ENCODE data around the gene LYSET.
"Not testable (repeated sequence)": the region's sequence is repeated elsewhere in the genome, so short reads cannot be mapped to it uniquely, and the experiment has no call there.

The LYSET gene

GRCh38 chr14:93230539-93230938 is 45.4 kb downstream of the LYSET start:
- DNase-seq = no peak

DNA sequence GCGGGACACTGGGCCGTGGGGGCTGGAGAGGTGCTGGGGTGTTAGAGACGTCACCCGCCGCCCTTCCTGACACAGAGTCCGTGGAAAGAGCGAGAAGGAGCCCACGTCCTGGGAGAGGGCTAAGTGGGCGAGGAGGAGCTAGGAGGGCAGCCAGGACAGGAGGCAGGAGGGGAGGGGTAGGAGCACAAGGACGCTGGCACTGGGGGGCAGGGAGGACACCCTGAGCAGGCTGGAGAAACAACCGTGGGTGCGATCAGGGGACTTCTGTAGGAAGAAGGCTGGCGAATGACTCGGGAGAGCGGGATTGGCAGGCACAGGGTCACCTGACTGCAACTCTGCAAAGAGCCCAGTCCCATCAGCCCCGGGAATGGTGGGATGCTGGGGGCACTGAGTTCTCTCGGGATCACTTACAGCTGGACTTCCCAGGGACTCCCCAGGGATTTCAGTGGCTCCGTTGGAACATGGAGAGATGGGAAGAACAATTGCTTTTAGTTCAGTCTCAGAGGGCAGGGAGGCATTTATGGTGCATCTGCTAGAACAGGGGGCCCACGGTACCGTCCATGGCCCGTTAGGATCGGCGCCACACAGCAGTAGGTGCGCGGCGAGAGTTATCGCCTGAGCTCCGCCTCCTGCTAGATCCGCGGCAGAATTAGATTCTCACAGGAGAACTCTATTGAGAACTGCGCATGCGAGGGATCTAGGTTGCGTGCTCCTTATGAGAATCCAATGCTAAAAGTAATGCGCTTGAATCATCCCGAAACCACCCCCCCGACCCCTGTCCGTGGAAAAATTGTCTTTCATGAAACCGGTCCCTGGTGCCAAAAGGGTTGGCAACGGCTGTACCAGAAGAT is 46.2 kb downstream of the LYSET start:
- no peak for DNase-seq

GRCh38 chr14:93232159-93232558 is 47.0 kb downstream of the LYSET start:
- DNase-seq = no peak

GRCh38 chr14:93233078-93233477 is 48.0 kb downstream of the LYSET start:
- not testable (repeated sequence) for DNase-seq

DNA sequence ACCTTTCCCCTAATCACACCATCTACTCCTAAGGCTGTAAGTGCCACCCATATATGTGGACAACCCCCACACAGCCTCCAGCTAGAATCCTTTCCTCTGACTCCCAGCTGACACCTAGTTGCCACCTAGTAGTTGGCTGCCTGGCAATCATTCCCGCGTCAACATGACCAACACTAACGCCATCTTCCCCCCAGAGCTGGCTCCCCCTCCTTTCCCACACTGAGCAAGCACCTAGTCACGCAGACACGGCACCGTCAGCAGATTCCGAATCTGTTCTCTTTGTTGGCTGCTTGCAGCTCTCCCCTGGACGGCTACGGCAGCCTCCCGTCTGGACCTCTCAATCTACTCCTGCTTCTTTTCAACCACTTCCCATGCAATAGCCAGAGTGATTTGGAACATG is 49.7 kb downstream of the LYSET start:
- DNase-seq = no peak

Measured in SHP77 treated with DMSO at 0.1 percent for 48 hours (cell line).